ENCODE data around the gene WDPCP. TPM values are rescaled to one million over a fixed set of nuclear protein-coding genes. Genes with fewer than 3 reads are reported as not detected.
A peak's percentile ranks its signal among the peaks of the same experiment; 100 is the strongest.

The WDPCP gene
- total and polyA plus RNA-seq, 2 of the 8 experiments (the other 6 are each of a cell fraction or from before 2014, with no cell fraction given): 9.3 to 25.8 TPM

GRCh38 chr2:63424329-63425078 is 163.8 kb downstream of the WDPCP start (continued):
- TF ChIP-seq RNF2 (IDR thresholded peaks at IDR 0.05; ENCODE audit: borderline replicate concordance, low read depth, low read length, missing control alignments, poor library complexity, severe bottlenecking): no peak
- TF ChIP-seq NANOG (IDR thresholded peaks at IDR 0.05; ENCODE audit: insufficient read depth, low read depth, low read length, poor library complexity, severe bottlenecking): no peak
- TF ChIP-seq SP4 (IDR thresholded peaks at IDR 0.05; ENCODE audit: low read length): no peak
- TF ChIP-seq SUZ12 (IDR thresholded peaks at IDR 0.05; ENCODE audit: low read length): no peak
- 0 out of 2 replicates have a peak, but pooled peaks have one; percentile 43 for TF ChIP-seq CEBPB (IDR thresholded peaks at IDR 0.05; ENCODE audit: low read depth, low read length)
- no peak for TF ChIP-seq EP300 (IDR thresholded peaks at IDR 0.05; ENCODE audit: borderline replicate concordance in 1 of 2, low read depth in 2 of 2, low read length in 2 of 2)
- TF ChIP-seq ATF3 (IDR thresholded peaks at IDR 0.05; ENCODE audit: insufficient read depth, low read depth, low read length): 0 out of 2 replicates have a peak, but pooled peaks have one; percentile 23
- no peak for TF ChIP-seq HDAC2 (IDR thresholded peaks at IDR 0.05; ENCODE audit: borderline replicate concordance in 1 of 2, low read depth in 2 of 2, low read length in 2 of 2)
- TF ChIP-seq MAX (IDR thresholded peaks at IDR 0.05): peak; percentile 96
- TF ChIP-seq HDAC6 (IDR thresholded peaks at IDR 0.05; ENCODE audit: low read depth, low read length): no peak
- TF ChIP-seq PHF8 (conservative IDR thresholded peaks at IDR 0.05; ENCODE audit: low read depth, low read length): no peak
- TF ChIP-seq YY1 (IDR thresholded peaks at IDR 0.05; ENCODE audit: low read depth, low read length): 0 out of 2 replicates have a peak, but pooled peaks have one; percentile 39
- no peak for TF ChIP-seq POLR2AphosphoS5 (IDR thresholded peaks at IDR 0.05; ENCODE audit: low read depth, low read length)
- no peak for TF ChIP-seq EGR1 (IDR thresholded peaks at IDR 0.05; ENCODE audit: borderline replicate concordance, low read depth, low read length)
- TF ChIP-seq TCF12 (IDR thresholded peaks at IDR 0.05; ENCODE audit: low read depth, low read length): 0 out of 2 replicates have a peak, but pooled peaks have one; percentile 19
- no peak for TF ChIP-seq CHD2 (IDR thresholded peaks at IDR 0.05; ENCODE audit: low read length)
- TF ChIP-seq KDM4A (IDR thresholded peaks at IDR 0.05; ENCODE audit: low read depth, low read length, severe bottlenecking): no peak
- no peak for TF ChIP-seq ASH2L (IDR thresholded peaks at IDR 0.05; ENCODE audit: low read length)
- no peak for TF ChIP-seq SAP30 (IDR thresholded peaks at IDR 0.05; ENCODE audit: insufficient read depth, insufficient replicate concordance, low read length)
- no peak for TF ChIP-seq SRF (IDR thresholded peaks at IDR 0.05; ENCODE audit: low read depth, low read length)
- no peak for TF ChIP-seq KDM1A (IDR thresholded peaks at IDR 0.05; ENCODE audit: borderline replicate concordance, low read length)
- TF ChIP-seq SP2 (IDR thresholded peaks at IDR 0.05; ENCODE audit: low read length): no peak
- TF ChIP-seq ZNF274 (IDR thresholded peaks at IDR 0.05; ENCODE audit: borderline replicate concordance, extremely low read depth, low read length): no peak
